Measurements from ENCODE around the gene HNRNPL.
"Not testable (repeated sequence)": the region's sequence is repeated elsewhere in the genome, so short reads cannot be mapped to it uniquely, and the experiment has no call there.

The HNRNPL gene

DNA sequence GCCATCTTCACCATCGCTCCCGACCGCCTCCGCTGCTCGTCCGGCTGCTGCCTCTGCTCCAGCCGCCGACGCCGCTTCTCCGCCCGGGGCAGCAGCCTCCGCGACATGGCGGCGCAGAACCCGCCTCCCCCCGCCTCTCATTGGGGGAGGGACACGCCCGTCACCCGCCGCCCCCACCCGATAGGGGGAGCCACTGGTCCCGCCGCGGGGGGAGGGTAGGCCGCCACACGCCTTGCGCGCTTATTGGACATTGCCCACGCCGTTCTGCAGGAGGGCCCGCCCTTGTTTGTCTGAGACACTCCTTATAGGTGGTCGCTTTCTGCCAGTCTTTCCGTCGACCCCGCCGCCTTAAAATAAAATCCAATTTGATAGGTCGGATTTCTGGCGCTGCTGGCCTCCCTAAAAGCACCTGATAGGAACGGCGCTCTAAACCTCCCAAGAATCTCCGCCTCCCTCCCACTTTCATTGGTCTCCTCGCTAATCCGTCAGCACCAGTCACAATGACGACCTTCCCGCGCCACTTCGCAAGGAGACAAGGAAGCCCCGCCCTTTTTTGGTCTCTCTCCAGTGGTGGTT is at the start of gene HNRNPL:
TSS of gene HNRNPL (minus strand) at position 127 of the 576 bp plus-strand sequence. CDS start at position 107, 20 bp downstream.
- in situ Hi-C loops (cut with MboI; ENCODE audit: low sequenced_read_pairs) = no loop called here

- in situ Hi-C loops (cut with MboI; ENCODE audit: low sequenced_read_pairs) = no loop called here
Observed at GRCh38 chr19:38898788-38899446, 49.1 kb upstream of the HNRNPL start.

- in situ Hi-C loops (cut with MboI; ENCODE audit: low sequenced_read_pairs) = no loop called here
Observed at GRCh38 chr19:38894968-38895367, 45.2 kb upstream of the HNRNPL start.

- in situ Hi-C loops (cut with MboI; ENCODE audit: low sequenced_read_pairs) = no loop called here
Observed at GRCh38 chr19:38893341-38893771, 43.6 kb upstream of the HNRNPL start.

DNA sequence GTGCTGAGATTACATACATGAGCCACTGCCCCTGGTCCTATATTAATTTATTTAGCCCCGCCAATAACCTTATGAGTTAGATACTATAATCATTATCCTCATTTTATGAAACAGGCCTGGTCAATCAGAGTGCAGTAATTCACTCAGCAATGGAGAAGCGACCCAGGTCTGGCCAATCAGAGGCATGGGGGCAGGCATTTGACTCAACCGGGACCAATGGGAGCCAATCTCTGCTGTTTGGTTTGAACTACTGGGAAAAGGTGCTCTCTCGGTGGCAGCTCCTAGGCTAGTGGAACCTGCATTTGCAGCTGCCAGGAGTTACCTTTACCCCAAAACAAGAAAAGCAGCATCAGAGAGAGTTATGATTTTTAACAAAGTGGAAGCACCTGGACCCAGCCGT is 43.1 kb upstream of the HNRNPL start:
- in situ Hi-C loops (cut with MboI; ENCODE audit: low sequenced_read_pairs) = no loop called here

DNA sequence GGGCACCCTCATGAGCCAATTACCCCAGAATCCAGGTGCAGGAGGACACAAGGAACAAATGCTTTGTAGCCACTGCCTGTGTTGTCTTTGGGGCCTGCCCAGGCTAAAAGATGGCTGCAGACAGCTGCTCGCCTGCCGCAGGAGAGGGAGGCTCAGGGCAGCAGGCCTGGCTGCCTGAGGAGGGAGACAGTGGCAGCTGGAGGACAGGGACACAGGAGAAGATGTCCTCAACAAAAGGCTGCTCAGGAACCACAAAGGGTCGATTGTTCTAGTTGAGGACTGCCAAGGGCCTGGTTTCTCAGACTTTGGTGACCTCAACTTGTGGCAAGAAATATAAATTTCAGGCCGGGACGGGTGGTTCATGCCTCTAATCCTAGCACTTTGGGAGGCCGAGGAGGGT is 42.0 kb upstream of the HNRNPL start:
- in situ Hi-C loops (cut with MboI; ENCODE audit: low sequenced_read_pairs) = no loop called here

GRCh38 chr19:38890686-38891085 is 40.9 kb upstream of the HNRNPL start:
- in situ Hi-C loops (cut with MboI; ENCODE audit: low sequenced_read_pairs) = no loop called here

- in situ Hi-C loops (cut with MboI; ENCODE audit: low sequenced_read_pairs) = no loop called here
Observed at GRCh38 chr19:38889803-38890202, 40.0 kb upstream of the HNRNPL start.

DNA sequence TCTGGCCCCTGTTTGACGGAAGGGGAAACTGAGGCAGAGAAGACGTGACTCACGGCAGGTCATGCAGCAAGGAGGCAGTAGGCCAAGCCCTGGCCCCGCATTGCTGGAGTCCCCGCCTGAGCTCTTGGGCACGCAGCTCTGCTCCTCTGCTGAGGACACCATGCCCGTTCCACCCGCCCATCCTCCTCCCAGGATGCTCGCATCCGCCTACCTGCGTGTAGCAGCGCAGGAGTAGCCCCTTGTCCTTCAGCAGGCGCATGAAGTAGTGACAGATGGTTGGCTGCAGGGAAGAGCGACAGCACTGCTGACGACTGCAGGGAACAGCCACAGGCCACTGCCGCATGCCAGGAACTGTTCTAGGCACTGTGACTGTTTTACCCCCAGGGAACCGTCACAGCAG is 39.1 kb upstream of the HNRNPL start:
- in situ Hi-C loops (cut with MboI; ENCODE audit: low sequenced_read_pairs) = no loop called here

DNA sequence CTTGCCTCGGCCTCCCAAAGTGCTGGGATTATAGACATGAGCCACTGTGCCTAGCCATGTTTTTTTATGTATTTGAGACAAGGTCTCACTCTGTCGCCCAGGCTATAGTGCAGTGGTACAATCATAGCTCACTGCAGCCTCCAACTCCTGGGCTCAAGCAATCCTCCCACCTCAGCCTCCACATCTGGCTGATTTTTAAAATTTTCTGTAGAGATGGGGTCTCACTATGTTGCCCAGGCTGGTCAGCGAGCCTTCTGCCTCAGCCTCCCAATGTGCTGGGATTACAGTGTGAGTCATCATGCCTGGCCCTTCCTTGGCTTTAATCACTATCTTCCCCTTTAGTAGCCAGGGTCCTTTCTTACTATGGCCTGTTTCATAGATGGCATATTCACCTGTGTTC is 34.9 kb upstream of the HNRNPL start:
- in situ Hi-C loops (cut with MboI; ENCODE audit: low sequenced_read_pairs) = not testable (repeated sequence)

DNA sequence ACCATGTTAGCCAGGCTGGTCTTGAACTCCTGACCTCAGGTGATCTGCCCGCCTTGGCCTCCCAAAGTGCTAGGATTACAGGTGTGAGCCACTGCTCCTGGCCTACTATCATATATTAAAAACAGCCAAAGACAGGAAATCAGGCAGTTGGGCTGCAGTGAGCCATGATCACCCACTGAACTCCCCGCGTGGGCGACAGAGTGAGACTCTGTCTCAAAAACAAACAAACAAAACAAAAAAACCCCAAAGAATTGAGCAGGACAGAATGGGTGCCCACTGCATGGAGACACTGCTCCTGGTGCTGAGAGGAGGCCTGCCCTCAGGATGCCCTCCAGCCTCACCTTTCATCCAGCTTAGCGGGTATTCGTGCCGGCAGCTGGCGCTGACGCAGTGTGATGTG is 33.5 kb upstream of the HNRNPL start:
- in situ Hi-C loops (cut with MboI; ENCODE audit: low sequenced_read_pairs) = no loop called here

- in situ Hi-C loops (cut with MboI; ENCODE audit: low sequenced_read_pairs) = no loop called here
Observed at GRCh38 chr19:38880882-38881609, 31.3 kb upstream of the HNRNPL start.

DNA sequence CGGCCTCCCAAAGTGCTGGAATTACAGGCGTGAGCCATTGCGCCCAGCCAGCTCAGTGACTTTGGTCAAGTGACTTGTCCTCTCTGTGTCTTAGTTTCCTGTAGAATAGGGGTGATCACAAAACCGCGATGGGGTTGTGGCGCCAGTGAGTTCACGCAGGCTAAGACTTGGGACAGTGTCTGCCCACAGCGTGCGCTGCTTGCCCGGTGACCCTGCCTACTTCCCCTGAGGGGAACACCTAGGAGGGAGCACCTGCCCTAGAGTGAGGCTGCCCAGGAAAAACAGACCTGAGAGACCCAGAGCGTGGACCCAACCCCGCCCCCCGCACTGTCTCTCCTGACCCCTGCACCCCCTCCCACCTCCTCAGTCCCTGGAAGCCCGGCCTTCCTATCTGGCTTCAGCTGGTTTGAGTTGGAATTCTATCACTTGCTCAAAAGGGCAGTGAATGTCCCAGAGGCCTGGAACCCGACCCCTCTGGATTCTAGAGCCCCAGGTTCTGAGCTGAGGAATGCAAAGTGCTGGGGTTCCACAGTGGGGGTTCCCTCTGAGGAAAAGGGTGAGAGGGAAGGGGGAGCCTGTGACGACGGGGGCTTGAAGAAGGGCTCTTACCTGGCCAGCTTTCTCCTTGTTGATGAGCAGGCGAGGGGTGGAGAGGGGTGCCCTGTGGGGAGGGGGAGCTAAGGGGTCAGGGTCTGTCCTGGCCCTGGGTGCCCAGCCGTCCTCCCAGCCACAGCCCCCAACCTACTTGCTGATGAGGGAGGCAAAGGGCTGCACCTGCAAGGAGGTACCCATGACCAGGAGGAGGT is 30.5 kb upstream of the HNRNPL start:
- in situ Hi-C loops (cut with MboI; ENCODE audit: low sequenced_read_pairs) = no loop called here

- in situ Hi-C loops (cut with MboI; ENCODE audit: low sequenced_read_pairs) = no loop called here
Observed at GRCh38 chr19:38879400-38879751, 29.6 kb upstream of the HNRNPL start.

GRCh38 chr19:38878575-38879399 is 29.0 kb upstream of the HNRNPL start:
- in situ Hi-C loops (cut with MboI; ENCODE audit: low sequenced_read_pairs) = no loop called here

- in situ Hi-C loops (cut with MboI; ENCODE audit: low sequenced_read_pairs) = no loop called here
Observed at GRCh38 chr19:38877781-38878574, 28.2 kb upstream of the HNRNPL start, which contains the start of gene RINL. Gene RINL, minus strand, starts transcription at chr19:38878275. Its CDS starts 1,533 bp downstream, at chr19:38876742.

DNA sequence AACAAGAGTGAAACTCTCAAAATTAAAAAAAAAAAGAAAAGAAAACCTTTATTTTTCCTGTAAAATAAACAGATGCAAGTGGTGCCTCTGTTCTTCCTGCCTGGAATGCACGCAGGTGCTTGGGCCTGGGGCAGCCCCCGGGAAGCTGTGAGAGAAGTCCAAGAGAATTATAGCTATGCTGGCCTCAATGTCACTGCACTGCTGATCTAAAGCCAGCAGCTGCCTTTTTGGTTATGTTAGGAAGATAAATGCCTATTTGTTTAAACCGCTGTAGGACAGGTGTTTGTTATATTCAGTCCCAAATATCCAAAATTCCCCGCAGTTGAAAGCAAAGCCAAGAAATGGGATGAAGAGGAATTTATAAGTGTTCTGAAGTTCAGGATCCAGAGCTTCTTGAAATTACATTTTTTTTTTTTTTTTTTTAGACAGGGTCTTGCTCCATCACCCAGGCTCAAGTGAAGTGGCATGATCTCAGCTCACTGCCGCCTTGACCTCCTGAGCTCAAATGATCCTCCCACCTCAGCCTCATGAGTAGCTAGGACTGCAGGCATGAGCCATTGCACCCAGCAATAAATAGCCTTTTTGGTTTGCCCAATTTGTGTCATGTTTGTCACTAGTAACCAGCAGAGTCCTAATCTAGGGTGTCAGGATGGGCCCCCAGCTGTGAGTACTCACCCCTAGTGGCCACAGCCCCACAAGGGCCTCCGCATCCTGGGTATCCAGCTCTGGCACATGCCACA is 26.0 kb upstream of the HNRNPL start:
- in situ Hi-C loops (cut with MboI; ENCODE audit: low sequenced_read_pairs) = no loop called here

DNA sequence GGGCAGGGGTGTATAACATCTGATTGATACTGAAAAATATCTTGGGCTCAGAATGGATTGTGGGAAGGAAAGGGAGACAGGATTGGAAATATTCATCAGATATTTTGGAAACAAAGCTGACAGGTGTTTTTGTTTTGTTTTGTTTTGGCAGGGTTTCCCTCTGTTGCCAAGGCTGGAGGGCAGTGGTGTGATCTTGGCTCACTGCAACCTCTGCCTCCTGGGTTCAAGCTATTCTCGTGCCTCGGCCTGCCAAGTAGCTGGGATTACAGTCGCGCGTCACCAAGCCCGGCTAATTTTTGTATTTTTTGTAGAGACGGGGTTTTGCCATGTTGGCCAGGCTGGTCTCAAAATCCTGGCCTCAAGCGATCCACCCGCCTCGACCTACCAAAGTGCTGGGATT is 23.6 kb upstream of the HNRNPL start:
- in situ Hi-C loops (cut with MboI; ENCODE audit: low sequenced_read_pairs) = not testable (repeated sequence)

- in situ Hi-C loops (cut with MboI; ENCODE audit: low sequenced_read_pairs) = no loop called here
Observed at GRCh38 chr19:38870612-38871011, 20.8 kb upstream of the HNRNPL start.
